ENCODE data around the gene C5orf22. TPM values are rescaled to one million over a fixed set of nuclear protein-coding genes. Genes with fewer than 3 reads are reported as not detected.

The C5orf22 gene
- total and polyA plus RNA-seq, 8 donors, result 1.4 to 40.6 (median 8.6) TPM

GRCh38 chr5:31583129-31583528, 51.0 kb downstream of the C5orf22 start:
- intact Hi-C loops (cut with DNase I; ENCODE audit: low total_unique reads), result loop anchor here (10.0 kb wide), 1 partner anchor 222 kb away; no protein-coding TSS in a partner anchor
- H3K36me3 ChIP-seq, result no peaks in the 10 kb centered on the region
- no peak overlapping the region for H3K4me3 ChIP-seq
- no peak overlapping the region for H3K27ac ChIP-seq
- no peaks in the 10 kb centered on the region for H3K27me3 ChIP-seq
- H3K9me3 ChIP-seq, result no peaks in the 10 kb centered on the region
- TF ChIP-seq EP300 (IDR thresholded peaks at IDR 0.05) (no peak), POLR2A (IDR thresholded peaks at IDR 0.05) (no peak), CTCF (IDR thresholded peaks at IDR 0.05) (no peak), POLR2AphosphoS5 (IDR thresholded peaks at IDR 0.05) (no peak)
- H3K4me1 ChIP-seq, result no peaks in the 10 kb centered on the region
- no peak for DNase-seq
- 88 to 93% (median 90%) methylated on average over 2 of the region's 2 CpGs for WGBS, 5 donors

- Histone ChIP-seq H3K9me3 (no peaks in the 10 kb centered on the region), H3K4me1 (no peaks in the 10 kb centered on the region), H3K36me3 (no peaks in the 10 kb centered on the region), H3K27me3 (no peaks in the 10 kb centered on the region), H3K27ac (no peak overlapping the region), H3K4me3 (no peak overlapping the region)
- WGBS, 5 donors, result 88 to 92% (median 90%) methylated on average over 3 of the region's 3 CpGs
- intact Hi-C loops (cut with DNase I; ENCODE audit: low total_unique reads), result loop anchor here (10.0 kb wide), 1 partner anchor 219 kb away; no protein-coding TSS in a partner anchor
- TF ChIP-seq CTCF (IDR thresholded peaks at IDR 0.05), result no peak
- no peak for TF ChIP-seq POLR2AphosphoS5 (IDR thresholded peaks at IDR 0.05)
- TF ChIP-seq POLR2A (IDR thresholded peaks at IDR 0.05), result no peak
- TF ChIP-seq EP300 (IDR thresholded peaks at IDR 0.05), result no peak
- DNase-seq, result no peak
These were observed 53.2 kb downstream of the C5orf22 start for GRCh38 chr5:31585166-31585894.

- Histone ChIP-seq H3K27me3 (no peaks in the 10 kb centered on the region), H3K4me1 (no peaks in the 10 kb centered on the region), H3K27ac (no peak overlapping the region), H3K4me3 (no peak overlapping the region), H3K9me3 (no peaks in the 10 kb centered on the region), H3K36me3 (no peaks in the 10 kb centered on the region)
- 63 to 79% (median 75%) methylated on average over 2 of the region's 2 CpGs for WGBS, 5 donors
- DNase-seq, result no peak
- intact Hi-C loops (cut with DNase I; ENCODE audit: low total_unique reads), result loop anchor here (10.0 kb wide), 1 partner anchor 219 kb away; no protein-coding TSS in a partner anchor
- TF ChIP-seq POLR2AphosphoS5 (IDR thresholded peaks at IDR 0.05), result no peak
- no peak for TF ChIP-seq POLR2A (IDR thresholded peaks at IDR 0.05)
- no peak for TF ChIP-seq CTCF (IDR thresholded peaks at IDR 0.05)
- no peak for TF ChIP-seq EP300 (IDR thresholded peaks at IDR 0.05)
These were observed 53.8 kb downstream of the C5orf22 start for GRCh38 chr5:31585895-31586270.

- Histone ChIP-seq H3K27ac (no peak overlapping the region), H3K4me3 (no peak overlapping the region), H3K27me3 (no peaks in the 10 kb centered on the region), H3K4me1 (no peaks in the 10 kb centered on the region), H3K9me3 (no peaks in the 10 kb centered on the region), H3K36me3 (no peaks in the 10 kb centered on the region)
- no peak for DNase-seq
- intact Hi-C loops (cut with DNase I; ENCODE audit: low total_unique reads), result loop anchor here (10.0 kb wide), 1 partner anchor 217 kb away; no protein-coding TSS in a partner anchor
- 87 to 98% (median 93%) methylated on average over 4 to 5 of the region's 5 CpGs for WGBS, 5 donors
- TF ChIP-seq POLR2AphosphoS5 (IDR thresholded peaks at IDR 0.05) (no peak), EP300 (IDR thresholded peaks at IDR 0.05) (no peak), POLR2A (IDR thresholded peaks at IDR 0.05) (no peak), CTCF (IDR thresholded peaks at IDR 0.05) (no peak)
These were observed 55.4 kb downstream of the C5orf22 start for GRCh38 chr5:31587546-31587945.

Measured in stomach (tissue), 9 donors.